ENCODE results near the gene TP53TG3E.
"Not testable (repeated sequence)": the region's sequence is repeated elsewhere in the genome, so short reads cannot be mapped to it uniquely, and the experiment has no call there.

- TF ChIP-seq CTCF (IDR thresholded peaks at IDR 0.05); TCF7L2 (IDR thresholded peaks at IDR 0.05; ENCODE audit: low read depth, low read length); REST (IDR thresholded peaks at IDR 0.05; ENCODE audit: insufficient read depth in 1 of 2, low read depth in 2 of 2, low read length in 1 of 2): not testable (repeated sequence)
Measured at GRCh38 chr16:33304006-33304405, at the start of gene TP53TG3E.
